Activated CD4-positive, alpha-beta memory T cell treated with anti-CD3 and anti-CD28 coated beads, Interleukin-2, amount 10 ng/mL, durations not matched to agents 7 days and 5 days (primary cell): ENCODE results near the gene TIAM2. TPM values are rescaled to one million over a fixed set of nuclear protein-coding genes. Genes with fewer than 3 reads are reported as not detected.
"Not testable (repeated sequence)": the region's sequence is repeated elsewhere in the genome, so short reads cannot be mapped to it uniquely, and the experiment has no call there.

ENCODE experiments used
- CTCF ChIA-PET: fragments of 350-600 bp; sonication (Branson Sonifier 250); formaldehyde crosslinking; loops from one replicate; lab custom pipeline; 2021; ENCODE audit warnings: antibody characterized with exemption, inconsistent platforms; lab: Charles Lee
- POLR2A ChIA-PET: fragments of 350-600 bp; sonication (Branson Sonifier 250); formaldehyde crosslinking; loops from one replicate; lab custom pipeline; 2021; ENCODE audit warnings: antibody characterized with exemption; lab: Charles Lee
- DNase-seq: peaks from one replicate; pipeline ENCODE4 v3.0.0-alpha.2; 2020
- H3K27ac Mint-ChIP-seq: one replicate; pipeline ENCODE4 v1.8.0; 2021; ENCODE audit warnings: mild to moderate bottlenecking, mixed read lengths
- H3K27me3 Mint-ChIP-seq: one replicate; pipeline ENCODE4 v1.8.0; 2021; ENCODE audit warnings: mixed read lengths
- H3K36me3 Mint-ChIP-seq: one replicate; pipeline ENCODE4 v1.8.0; 2021; ENCODE audit warnings: low read depth, mixed read lengths
- H3K4me1 Mint-ChIP-seq: one replicate; pipeline ENCODE4 v1.8.0; 2021; ENCODE audit warnings: mixed read lengths
- H3K4me3 Mint-ChIP-seq: one replicate; pipeline ENCODE4 v1.8.0; 2021; ENCODE audit warnings: mild to moderate bottlenecking, mixed read lengths
- H3K9me3 Mint-ChIP-seq: one replicate; pipeline ENCODE4 v1.8.0; 2021; ENCODE audit warnings: mixed read lengths
- total RNA-seq, 2 experiments: library from RNA; stranded (reverse); gene quantifications; one replicate each; pipeline ENCODE4 v1.2.3, GENCODE V29; 2021

The TIAM2 gene
- total RNA-seq, 2 experiments from 2014 or later, result 6.1 to 8.3 TPM

DNA sequence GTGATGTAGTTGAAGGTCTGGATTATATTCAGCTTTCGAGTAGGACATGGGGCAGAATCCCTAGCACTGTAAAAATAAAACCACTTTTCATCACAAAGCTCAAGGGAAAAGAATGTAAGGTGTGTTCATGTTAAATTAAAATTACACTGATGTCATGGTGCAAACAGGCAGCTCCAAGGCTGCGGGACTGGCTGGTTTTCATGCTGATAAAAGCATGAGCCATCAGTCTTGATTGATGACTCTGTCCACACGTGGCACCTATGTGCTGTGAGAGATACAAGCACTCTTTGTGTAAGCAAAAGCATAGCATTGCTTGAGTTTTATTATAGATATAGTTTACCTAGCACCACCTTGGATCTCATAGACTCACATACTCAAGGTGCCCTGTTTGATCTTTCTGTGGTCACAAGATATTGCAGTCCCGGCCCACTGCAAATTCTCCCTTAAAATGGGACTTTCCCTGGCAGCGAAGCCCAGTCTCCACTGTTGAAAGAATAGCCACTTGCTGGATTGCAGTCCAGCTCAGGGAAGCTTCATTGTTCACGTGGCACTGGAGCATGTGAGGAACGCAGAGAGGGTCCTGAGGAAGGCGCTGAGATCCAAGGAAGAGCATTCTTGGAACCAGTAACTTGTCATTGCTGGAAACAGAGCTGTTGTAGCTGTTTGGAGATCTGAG lies 90.6 kb downstream of the TIAM2 start:
- Mint-ChIP-seq H3K36me3 (no peaks in the 10 kb centered on the region), H3K9me3 (no peaks in the 10 kb centered on the region), H3K4me1 (peaks cover 2% of the 10 kb centered on the region), H3K4me3 (no peak overlapping the region), H3K27me3 (no peaks in the 10 kb centered on the region), H3K27ac (no peak overlapping the region)
- no peak for DNase-seq
- ChIA-PET POLR2A (no interaction called here), CTCF (no interaction called here)

DNA sequence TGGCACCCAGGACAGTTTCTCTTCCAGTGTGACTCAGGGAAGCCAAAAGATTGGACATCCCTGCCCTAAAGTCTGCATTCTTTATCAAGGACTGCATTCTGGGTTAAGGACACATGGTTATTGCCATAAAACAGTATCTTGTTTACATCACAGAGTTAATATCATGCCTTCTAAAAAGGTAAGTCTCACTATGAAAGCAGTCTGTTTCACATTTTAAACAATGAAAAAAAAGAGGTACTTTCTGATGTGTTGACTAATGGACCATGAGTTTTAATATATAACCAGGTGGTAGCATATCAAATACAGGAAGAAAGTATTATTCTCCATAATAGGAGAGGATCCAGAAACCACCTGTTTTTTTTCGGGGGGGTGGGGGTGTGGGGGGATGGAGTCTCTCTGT lies 93.7 kb downstream of the TIAM2 start:
- no peak overlapping the region for H3K27ac Mint-ChIP-seq
- peaks cover 4% of the 10 kb centered on the region for H3K36me3 Mint-ChIP-seq
- DNase-seq, result no peak
- peaks cover 8% of the 10 kb centered on the region for H3K4me1 Mint-ChIP-seq
- POLR2A ChIA-PET, result no interaction called here
- H3K9me3 Mint-ChIP-seq, result no peaks in the 10 kb centered on the region
- H3K27me3 Mint-ChIP-seq, result no peaks in the 10 kb centered on the region
- no peak overlapping the region for H3K4me3 Mint-ChIP-seq
- CTCF ChIA-PET, result no interaction called here

GRCh38 chr6:155089746-155090145 lies 94.6 kb downstream of the TIAM2 start:
- Mint-ChIP-seq H3K4me1 (peaks cover 10% of the 10 kb centered on the region), H3K27ac (no peak overlapping the region), H3K27me3 (no peaks in the 10 kb centered on the region), H3K36me3 (peaks cover 4% of the 10 kb centered on the region), H3K4me3 (no peak overlapping the region), H3K9me3 (no peaks in the 10 kb centered on the region)
- POLR2A ChIA-PET, result no interaction called here
- CTCF ChIA-PET, result interaction anchor here (1.6 kb wide), 1 partner anchor 9 kb away, joined by 4 read pairs; no protein-coding TSS in a partner anchor
- DNase-seq, result no peak

- ChIA-PET CTCF (interaction anchor here (1.6 kb wide), 1 partner anchor 9 kb away, joined by 4 read pairs; no protein-coding TSS in a partner anchor), POLR2A (no interaction called here)
- Mint-ChIP-seq H3K9me3 (no peaks in the 10 kb centered on the region), H3K27ac (no peak overlapping the region), H3K4me3 (no peak overlapping the region), H3K4me1 (peaks cover 10% of the 10 kb centered on the region), H3K27me3 (no peaks in the 10 kb centered on the region), H3K36me3 (peaks cover 4% of the 10 kb centered on the region)
- DNase-seq, result no peak
Measured at GRCh38 chr6:155090166-155090565, 95.1 kb downstream of the TIAM2 start.

- peaks cover 10% of the 10 kb centered on the region for H3K4me1 Mint-ChIP-seq
- H3K9me3 Mint-ChIP-seq, result no peaks in the 10 kb centered on the region
- H3K27ac Mint-ChIP-seq, result no peak overlapping the region
- no peak overlapping the region for H3K4me3 Mint-ChIP-seq
- peaks cover 4% of the 10 kb centered on the region for H3K36me3 Mint-ChIP-seq
- CTCF ChIA-PET, result no interaction called here
- POLR2A ChIA-PET, result no interaction called here
- no peak for DNase-seq
- H3K27me3 Mint-ChIP-seq, result no peaks in the 10 kb centered on the region
Measured at GRCh38 chr6:155091756-155092155, 96.6 kb downstream of the TIAM2 start.

DNA sequence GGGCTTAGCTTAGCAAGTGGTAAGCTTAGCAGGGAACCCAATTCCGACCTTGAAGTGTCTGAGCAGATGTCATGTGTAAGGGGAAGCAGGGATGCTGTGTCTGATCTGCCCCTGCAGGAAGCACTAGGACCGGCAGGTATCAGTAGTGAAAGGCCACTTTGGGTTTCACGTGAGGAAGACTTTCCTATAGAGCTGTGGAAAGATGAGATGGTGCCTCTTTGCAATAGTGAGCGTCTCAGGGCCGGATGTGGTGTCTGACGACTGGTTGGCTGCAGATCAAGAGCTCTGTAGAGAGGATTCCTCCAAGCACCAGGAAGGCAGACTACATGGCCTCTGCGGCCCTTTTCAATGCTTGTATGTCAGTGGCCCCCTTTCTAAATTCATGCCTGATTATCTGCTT lies 98.3 kb downstream of the TIAM2 start:
- peaks cover 10% of the 10 kb centered on the region for H3K4me1 Mint-ChIP-seq
- no peaks in the 10 kb centered on the region for H3K27me3 Mint-ChIP-seq
- ChIA-PET CTCF (interaction anchor here (0.8 to 1.0 kb wide), 2 partner anchors 24 to 80 kb away, joined by 3 to 5 read pairs; no protein-coding TSS in a partner anchor), POLR2A (no interaction called here)
- no peak overlapping the region for H3K4me3 Mint-ChIP-seq
- DNase-seq, result peak; percentile 54
- no peak overlapping the region for H3K27ac Mint-ChIP-seq
- H3K9me3 Mint-ChIP-seq, result no peaks in the 10 kb centered on the region
- H3K36me3 Mint-ChIP-seq, result peaks cover 13% of the 10 kb centered on the region

GRCh38 chr6:155100087-155100486 lies 105.0 kb downstream of the TIAM2 start:
- ChIA-PET POLR2A (no interaction called here), CTCF (no interaction called here)
- no peaks in the 10 kb centered on the region for H3K27me3 Mint-ChIP-seq
- no peak for DNase-seq
- H3K36me3 Mint-ChIP-seq, result peaks cover 10% of the 10 kb centered on the region
- H3K27ac Mint-ChIP-seq, result no peak overlapping the region
- H3K4me1 Mint-ChIP-seq, result peaks cover 3% of the 10 kb centered on the region
- H3K9me3 Mint-ChIP-seq, result no peaks in the 10 kb centered on the region
- no peak overlapping the region for H3K4me3 Mint-ChIP-seq

- Mint-ChIP-seq H3K4me3 (no peak overlapping the region), H3K9me3 (no peaks in the 10 kb centered on the region), H3K4me1 (peaks cover 3% of the 10 kb centered on the region), H3K27me3 (no peaks in the 10 kb centered on the region), H3K27ac (no peak overlapping the region), H3K36me3 (peaks cover 10% of the 10 kb centered on the region)
- DNase-seq, result no peak
- POLR2A ChIA-PET, result no interaction called here
- CTCF ChIA-PET, result no interaction called here
Measured at GRCh38 chr6:155100591-155100990, 105.5 kb downstream of the TIAM2 start.

DNA sequence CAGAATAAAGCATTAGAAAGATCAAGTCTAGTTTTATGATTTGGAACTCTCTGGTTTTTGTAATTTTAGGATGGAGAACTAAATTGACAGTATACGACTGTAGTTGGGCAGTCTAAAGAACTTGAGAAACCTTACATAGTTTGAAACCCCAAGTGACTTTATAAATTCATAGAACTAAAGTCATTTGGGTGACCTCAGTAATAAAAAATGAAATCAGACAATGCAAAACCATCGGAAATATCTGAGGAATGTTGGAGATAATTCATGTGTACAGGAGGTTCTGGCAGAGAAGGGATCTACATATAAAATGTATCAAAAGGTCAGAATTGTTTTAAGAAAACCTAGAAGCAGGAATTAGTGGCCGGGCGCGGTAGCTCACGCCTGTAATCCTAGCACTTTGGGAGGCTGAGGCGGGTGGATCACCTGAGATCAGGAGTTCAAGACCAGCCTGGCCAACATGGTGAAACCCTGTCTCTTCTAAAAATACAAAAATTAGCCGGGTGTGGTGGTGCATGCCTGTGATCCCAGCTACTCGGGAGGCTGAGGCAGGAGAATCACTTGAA lies 108.0 kb downstream of the TIAM2 start:
- H3K9me3 Mint-ChIP-seq, H3K36me3 Mint-ChIP-seq, DNase-seq, CTCF ChIA-PET, H3K27me3 Mint-ChIP-seq, POLR2A ChIA-PET, H3K27ac Mint-ChIP-seq, H3K4me3 Mint-ChIP-seq: not testable (repeated sequence)
- peaks cover 20% of the 10 kb centered on the region for H3K4me1 Mint-ChIP-seq

DNA sequence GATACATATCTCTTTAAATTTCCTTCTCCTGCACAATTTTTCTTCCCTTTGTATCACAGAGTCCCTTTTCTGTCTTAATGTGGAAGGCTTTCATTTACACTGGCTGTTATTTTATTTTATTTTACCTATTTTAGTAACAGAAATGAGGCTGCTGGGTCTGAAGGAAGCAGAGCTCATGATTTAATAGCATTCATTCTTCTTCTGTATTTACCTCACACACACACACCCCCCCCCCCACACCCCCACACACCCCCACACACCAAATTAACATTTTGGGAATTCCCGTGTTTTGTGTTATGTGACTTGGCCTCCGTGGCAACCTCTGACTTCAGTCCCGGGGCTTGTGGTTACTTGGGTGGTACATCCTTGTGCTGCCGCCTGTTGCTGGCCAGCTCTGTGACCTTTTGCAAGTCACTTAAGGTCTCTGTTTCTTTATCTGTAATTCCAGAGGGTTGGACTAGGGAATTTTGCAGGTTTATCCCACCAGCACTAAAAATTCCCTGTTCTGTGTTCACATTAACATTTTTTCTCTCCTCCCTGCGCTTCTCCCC lies 108.8 kb downstream of the TIAM2 start:
- Mint-ChIP-seq H3K4me3 (no peak overlapping the region), H3K36me3 (no peaks in the 10 kb centered on the region), H3K4me1 (peaks cover 24% of the 10 kb centered on the region), H3K27me3 (no peaks in the 10 kb centered on the region), H3K27ac (no peak overlapping the region), H3K9me3 (no peaks in the 10 kb centered on the region)
- ChIA-PET POLR2A (no interaction called here), CTCF (no interaction called here)
- DNase-seq, result no peak

GRCh38 chr6:155106456-155107115 lies 111.5 kb downstream of the TIAM2 start:
- CTCF ChIA-PET, result interaction anchor here (1.6 kb wide), 2 partner anchors 26 to 179 kb away, joined by 3 to 5 read pairs; no protein-coding TSS in a partner anchor
- peaks cover 25% of the 10 kb centered on the region for H3K4me1 Mint-ChIP-seq

DNA sequence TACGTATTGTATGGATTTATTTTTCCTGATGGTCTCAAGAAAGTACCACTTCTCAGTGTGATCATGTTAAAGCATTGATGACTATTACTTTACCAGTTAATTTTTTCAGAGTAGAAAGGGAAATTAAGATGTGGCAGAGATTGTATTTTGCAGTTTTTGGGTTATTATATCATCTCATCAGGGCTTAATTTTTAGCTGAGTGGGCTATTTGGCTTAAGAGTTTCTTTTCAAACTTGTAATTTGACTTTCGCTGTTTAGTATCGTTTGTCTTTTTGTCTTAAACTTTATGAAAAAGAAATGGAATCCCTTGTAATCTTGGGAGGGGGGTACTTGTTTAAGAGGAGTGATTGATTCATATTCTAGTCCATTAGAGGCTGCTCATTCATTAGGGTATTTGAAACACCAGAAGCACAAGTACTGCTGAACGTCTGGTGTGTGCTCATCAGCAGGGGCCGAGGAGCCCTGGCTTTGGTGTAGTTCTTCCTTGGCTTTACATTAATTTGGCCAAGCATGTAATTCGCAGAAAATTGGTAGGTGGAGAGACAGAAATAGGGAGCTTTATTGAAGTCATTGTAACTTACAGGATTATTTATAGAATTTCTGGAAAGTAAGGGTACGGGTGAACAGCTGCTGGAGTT lies 112.4 kb downstream of the TIAM2 start:
- peaks cover 25% of the 10 kb centered on the region for H3K4me1 Mint-ChIP-seq
- POLR2A ChIA-PET, result interaction anchor here (0.9 kb wide), 1 partner anchor 47 kb away, joined by 3 read pairs; no protein-coding TSS in a partner anchor
- no peaks in the 10 kb centered on the region for H3K9me3 Mint-ChIP-seq
- H3K36me3 Mint-ChIP-seq, result no peaks in the 10 kb centered on the region
- H3K27me3 Mint-ChIP-seq, result no peaks in the 10 kb centered on the region
- H3K27ac Mint-ChIP-seq, result no peak overlapping the region
- peak overlapping the region; percentile 41 for H3K4me3 Mint-ChIP-seq
- no peak for DNase-seq
- CTCF ChIA-PET, result interaction anchor here (1.6 kb wide), 1 partner anchor 180 kb away, joined by 5 read pairs; no protein-coding TSS in a partner anchor

More at GRCh38 chr6:155106456-155107115, 111.5 kb downstream of the TIAM2 start:
- no peak for DNase-seq
- Mint-ChIP-seq H3K4me3 (peak overlapping the region; percentile 41), H3K9me3 (no peaks in the 10 kb centered on the region), H3K27ac (no peak overlapping the region), H3K27me3 (no peaks in the 10 kb centered on the region), H3K36me3 (no peaks in the 10 kb centered on the region)
- POLR2A ChIA-PET, result interaction anchor here (0.9 kb wide), 1 partner anchor 48 kb away, joined by 3 read pairs; no protein-coding TSS in a partner anchor
